Measurements from ENCODE around the gene PNMA1. TPM values are rescaled to one million over a fixed set of nuclear protein-coding genes. Genes with fewer than 3 reads are reported as not detected.

PNMA1 gene
- total and polyA plus RNA-seq, 9 of the 15 experiments (the other 6 are each of a cell fraction or from before 2014, with no cell fraction given), result 1.7 to 26.4 (median 8.7) TPM

DNA sequence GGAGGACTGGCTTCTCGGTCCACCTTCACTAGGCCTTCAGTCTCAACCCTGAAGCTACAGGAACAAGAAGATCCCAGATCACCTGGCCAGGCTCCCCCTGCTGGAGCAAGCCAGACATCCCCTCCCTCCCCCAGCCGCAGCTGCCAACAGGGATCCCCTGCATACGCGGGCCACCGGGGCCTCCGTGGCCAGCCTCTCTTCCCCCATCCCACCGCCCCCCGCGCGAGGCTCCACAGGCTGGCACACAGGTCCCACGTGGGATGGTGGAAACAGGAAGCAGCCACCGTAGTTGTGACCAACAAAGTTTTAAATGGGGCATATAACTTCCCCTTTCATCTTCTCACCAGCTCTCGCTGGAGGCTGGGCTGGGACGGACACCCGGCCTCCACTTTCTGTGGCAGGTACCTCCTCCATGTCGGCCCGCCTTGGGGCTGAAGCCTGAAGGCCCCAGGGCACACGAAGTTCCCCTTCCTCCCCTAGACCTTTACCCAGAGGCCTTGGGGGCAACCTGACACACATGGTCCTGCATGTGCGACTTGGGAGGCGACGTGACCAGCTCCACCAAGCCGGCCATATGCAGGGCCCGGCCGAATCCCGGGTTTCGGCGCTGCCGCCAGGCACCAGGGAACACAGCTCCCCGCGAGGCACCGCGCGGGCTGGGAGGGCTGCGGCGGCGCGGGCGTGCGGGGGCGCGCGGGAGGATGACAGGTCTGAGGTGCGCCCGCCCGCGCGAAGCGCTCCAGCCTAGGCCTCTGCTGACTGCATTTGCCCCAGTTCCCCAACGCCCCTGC lies 44.4 kb upstream of the PNMA1 start (continued):
- TF ChIP-seq ZNF79 (CRISPR knock-in tag; IDR thresholded peaks at IDR 0.05; ENCODE audit: low read depth) (no peak), ILF3 (IDR thresholded peaks at IDR 0.05; ENCODE audit: borderline replicate concordance) (no peak), ZNF584 (CRISPR knock-in tag; IDR thresholded peaks at IDR 0.05; ENCODE audit: low read depth) (no peak), MAFK (IDR thresholded peaks at IDR 0.05; ENCODE audit: low read length) (no peak), ZNF586 (CRISPR knock-in tag; conservative IDR thresholded peaks at IDR 0.05) (no peak), EZH2 (IDR thresholded peaks at IDR 0.05; ENCODE audit: borderline replicate concordance, low read depth, low read length) (no peak), MYC (IDR thresholded peaks at IDR 0.05; ENCODE audit: low read depth, low read length) (no peak; the same call in 1 of the 2 replicates), MYC (CRISPR knock-in tag; IDR thresholded peaks at IDR 0.05; ENCODE audit: borderline replicate concordance, low read depth) (no peak), YBX1 (IDR thresholded peaks at IDR 0.05) (no peak)
- TF ChIP-seq, protein P1, sequence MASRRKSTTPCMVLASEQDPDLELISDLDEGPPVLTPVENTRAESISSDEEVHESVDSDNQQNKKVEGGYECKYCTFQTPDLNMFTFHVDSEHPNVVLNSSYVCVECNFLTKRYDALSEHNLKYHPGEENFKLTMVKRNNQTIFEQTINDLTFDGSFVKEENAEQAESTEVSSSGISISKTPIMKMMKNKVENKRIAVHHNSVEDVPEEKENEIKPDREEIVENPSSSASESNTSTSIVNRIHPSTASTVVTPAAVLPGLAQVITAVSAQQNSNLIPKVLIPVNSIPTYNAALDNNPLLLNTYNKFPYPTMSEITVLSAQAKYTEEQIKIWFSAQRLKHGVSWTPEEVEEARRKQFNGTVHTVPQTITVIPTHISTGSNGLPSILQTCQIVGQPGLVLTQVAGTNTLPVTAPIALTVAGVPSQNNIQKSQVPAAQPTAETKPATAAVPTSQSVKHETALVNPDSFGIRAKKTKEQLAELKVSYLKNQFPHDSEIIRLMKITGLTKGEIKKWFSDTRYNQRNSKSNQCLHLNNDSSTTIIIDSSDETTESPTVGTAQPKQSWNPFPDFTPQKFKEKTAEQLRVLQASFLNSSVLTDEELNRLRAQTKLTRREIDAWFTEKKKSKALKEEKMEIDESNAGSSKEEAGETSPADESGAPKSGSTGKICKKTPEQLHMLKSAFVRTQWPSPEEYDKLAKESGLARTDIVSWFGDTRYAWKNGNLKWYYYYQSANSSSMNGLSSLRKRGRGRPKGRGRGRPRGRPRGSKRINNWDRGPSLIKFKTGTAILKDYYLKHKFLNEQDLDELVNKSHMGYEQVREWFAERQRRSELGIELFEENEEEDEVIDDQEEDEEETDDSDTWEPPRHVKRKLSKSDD (conservative IDR thresholded peaks at IDR 0.05; ENCODE audit: low read length), result no peak
- TF ChIP-seq, protein P2, sequence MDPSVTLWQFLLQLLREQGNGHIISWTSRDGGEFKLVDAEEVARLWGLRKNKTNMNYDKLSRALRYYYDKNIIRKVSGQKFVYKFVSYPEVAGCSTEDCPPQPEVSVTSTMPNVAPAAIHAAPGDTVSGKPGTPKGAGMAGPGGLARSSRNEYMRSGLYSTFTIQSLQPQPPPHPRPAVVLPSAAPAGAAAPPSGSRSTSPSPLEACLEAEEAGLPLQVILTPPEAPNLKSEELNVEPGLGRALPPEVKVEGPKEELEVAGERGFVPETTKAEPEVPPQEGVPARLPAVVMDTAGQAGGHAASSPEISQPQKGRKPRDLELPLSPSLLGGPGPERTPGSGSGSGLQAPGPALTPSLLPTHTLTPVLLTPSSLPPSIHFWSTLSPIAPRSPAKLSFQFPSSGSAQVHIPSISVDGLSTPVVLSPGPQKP (CRISPR knock-in tag; IDR thresholded peaks at IDR 0.05), result no peak
- TF ChIP-seq, protein P3, sequence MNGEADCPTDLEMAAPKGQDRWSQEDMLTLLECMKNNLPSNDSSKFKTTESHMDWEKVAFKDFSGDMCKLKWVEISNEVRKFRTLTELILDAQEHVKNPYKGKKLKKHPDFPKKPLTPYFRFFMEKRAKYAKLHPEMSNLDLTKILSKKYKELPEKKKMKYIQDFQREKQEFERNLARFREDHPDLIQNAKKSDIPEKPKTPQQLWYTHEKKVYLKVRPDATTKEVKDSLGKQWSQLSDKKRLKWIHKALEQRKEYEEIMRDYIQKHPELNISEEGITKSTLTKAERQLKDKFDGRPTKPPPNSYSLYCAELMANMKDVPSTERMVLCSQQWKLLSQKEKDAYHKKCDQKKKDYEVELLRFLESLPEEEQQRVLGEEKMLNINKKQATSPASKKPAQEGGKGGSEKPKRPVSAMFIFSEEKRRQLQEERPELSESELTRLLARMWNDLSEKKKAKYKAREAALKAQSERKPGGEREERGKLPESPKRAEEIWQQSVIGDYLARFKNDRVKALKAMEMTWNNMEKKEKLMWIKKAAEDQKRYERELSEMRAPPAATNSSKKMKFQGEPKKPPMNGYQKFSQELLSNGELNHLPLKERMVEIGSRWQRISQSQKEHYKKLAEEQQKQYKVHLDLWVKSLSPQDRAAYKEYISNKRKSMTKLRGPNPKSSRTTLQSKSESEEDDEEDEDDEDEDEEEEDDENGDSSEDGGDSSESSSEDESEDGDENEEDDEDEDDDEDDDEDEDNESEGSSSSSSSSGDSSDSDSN (IDR thresholded peaks at IDR 0.05; ENCODE audit: borderline replicate concordance in 1 of 2, low read depth in 2 of 2, low read length in 2 of 2), result 0 out of 4 replicates have a peak, but pooled peaks of 1 of the 2 experiments have one; percentile 53
- TF ChIP-seq, protein P4, sequence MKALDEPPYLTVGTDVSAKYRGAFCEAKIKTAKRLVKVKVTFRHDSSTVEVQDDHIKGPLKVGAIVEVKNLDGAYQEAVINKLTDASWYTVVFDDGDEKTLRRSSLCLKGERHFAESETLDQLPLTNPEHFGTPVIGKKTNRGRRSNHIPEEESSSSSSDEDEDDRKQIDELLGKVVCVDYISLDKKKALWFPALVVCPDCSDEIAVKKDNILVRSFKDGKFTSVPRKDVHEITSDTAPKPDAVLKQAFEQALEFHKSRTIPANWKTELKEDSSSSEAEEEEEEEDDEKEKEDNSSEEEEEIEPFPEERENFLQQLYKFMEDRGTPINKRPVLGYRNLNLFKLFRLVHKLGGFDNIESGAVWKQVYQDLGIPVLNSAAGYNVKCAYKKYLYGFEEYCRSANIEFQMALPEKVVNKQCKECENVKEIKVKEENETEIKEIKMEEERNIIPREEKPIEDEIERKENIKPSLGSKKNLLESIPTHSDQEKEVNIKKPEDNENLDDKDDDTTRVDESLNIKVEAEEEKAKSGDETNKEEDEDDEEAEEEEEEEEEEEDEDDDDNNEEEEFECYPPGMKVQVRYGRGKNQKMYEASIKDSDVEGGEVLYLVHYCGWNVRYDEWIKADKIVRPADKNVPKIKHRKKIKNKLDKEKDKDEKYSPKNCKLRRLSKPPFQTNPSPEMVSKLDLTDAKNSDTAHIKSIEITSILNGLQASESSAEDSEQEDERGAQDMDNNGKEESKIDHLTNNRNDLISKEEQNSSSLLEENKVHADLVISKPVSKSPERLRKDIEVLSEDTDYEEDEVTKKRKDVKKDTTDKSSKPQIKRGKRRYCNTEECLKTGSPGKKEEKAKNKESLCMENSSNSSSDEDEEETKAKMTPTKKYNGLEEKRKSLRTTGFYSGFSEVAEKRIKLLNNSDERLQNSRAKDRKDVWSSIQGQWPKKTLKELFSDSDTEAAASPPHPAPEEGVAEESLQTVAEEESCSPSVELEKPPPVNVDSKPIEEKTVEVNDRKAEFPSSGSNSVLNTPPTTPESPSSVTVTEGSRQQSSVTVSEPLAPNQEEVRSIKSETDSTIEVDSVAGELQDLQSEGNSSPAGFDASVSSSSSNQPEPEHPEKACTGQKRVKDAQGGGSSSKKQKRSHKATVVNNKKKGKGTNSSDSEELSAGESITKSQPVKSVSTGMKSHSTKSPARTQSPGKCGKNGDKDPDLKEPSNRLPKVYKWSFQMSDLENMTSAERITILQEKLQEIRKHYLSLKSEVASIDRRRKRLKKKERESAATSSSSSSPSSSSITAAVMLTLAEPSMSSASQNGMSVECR (CRISPR knock-in tag; IDR thresholded peaks at IDR 0.05), result peak; percentile 38; the same call in 1 of the 2 replicates
